Retinal pigment epithelial cell (primary cell): ENCODE data around the gene VASH2.

Experiments
- DNase-seq: peaks from one replicate; pipeline ENCODE4 v3.0.0-alpha.2; 2010; ENCODE audit warnings: low read depth
- H3K4me3 ChIP-seq: 2 replicates; pipeline ENCODE4 v1.5.1; 2011; ENCODE audit warnings: mild to moderate bottlenecking, low read length, control low read depth, moderate library complexity
- TF ChIP-seq, protein P1 (sequence below): conservative IDR thresholded peaks from 2 replicates; pipeline ENCODE4 v1.5.1; 2011; ENCODE audit warnings: low read depth, low read length, control low read depth, inconsistent platforms

The VASH2 gene

DNA sequence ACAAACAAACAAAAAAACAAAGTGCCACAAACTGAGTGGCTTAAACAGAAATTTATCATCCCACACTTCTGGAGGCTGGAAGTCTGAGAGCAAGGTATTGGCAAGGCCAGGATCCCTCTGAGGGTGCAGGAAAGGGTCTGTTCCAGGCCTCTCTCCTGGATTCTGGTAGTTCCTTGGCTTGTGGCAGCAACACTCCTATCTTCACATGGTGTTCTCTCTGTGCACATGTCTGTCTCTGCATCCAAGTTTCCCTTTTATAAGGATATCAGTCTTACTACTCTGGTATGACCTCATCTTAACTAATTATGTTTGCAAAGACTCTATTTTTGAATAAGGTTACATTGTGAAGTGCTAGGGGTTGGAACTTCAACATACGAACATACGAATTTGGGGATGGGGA is 5.3 kb upstream of the VASH2 start:
- H3K4me3 ChIP-seq = no peak overlapping the region
- DNase-seq = no peak
- TF ChIP-seq, protein P1, sequence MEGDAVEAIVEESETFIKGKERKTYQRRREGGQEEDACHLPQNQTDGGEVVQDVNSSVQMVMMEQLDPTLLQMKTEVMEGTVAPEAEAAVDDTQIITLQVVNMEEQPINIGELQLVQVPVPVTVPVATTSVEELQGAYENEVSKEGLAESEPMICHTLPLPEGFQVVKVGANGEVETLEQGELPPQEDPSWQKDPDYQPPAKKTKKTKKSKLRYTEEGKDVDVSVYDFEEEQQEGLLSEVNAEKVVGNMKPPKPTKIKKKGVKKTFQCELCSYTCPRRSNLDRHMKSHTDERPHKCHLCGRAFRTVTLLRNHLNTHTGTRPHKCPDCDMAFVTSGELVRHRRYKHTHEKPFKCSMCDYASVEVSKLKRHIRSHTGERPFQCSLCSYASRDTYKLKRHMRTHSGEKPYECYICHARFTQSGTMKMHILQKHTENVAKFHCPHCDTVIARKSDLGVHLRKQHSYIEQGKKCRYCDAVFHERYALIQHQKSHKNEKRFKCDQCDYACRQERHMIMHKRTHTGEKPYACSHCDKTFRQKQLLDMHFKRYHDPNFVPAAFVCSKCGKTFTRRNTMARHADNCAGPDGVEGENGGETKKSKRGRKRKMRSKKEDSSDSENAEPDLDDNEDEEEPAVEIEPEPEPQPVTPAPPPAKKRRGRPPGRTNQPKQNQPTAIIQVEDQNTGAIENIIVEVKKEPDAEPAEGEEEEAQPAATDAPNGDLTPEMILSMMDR = no peak

GRCh38 chr1:212945463-212946160 is 4.7 kb upstream of the VASH2 start:
- no peak overlapping the region for H3K4me3 ChIP-seq
- DNase-seq = no peak
- TF ChIP-seq, protein P1 = no peak

DNA sequence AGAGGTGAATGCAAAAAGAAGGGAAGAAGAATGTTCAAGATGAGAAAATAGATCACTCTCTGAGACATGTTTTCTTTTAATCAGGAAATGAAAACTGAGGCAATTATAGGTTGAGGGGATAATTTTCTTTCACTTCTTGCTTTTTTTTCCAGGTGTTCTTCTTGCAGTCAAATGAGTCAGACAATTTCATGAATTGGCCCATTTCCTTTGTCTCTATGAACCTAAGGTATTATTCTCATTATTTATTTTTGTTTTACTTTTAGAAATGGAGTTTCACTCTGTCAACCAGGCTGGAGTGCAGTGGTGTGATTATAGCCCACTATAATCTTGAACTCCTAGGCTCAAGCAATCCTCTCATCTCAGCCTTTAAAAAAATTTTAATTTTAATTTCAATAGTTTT is 3.5 kb upstream of the VASH2 start:
- no peak overlapping the region for H3K4me3 ChIP-seq
- TF ChIP-seq, protein P1 = no peak
- DNase-seq = no peak

- TF ChIP-seq, protein P1 = no peak
- DNase-seq = no peak
- H3K4me3 ChIP-seq = peak overlapping the region; percentile 72
Measured at GRCh38 chr1:212949771-212950170, 570 bp upstream of the VASH2 start.

- TF ChIP-seq, protein P1 = no peak
- H3K4me3 ChIP-seq = peak overlapping the region; percentile 72
- DNase-seq = no peak
Measured at GRCh38 chr1:212951126-212951946, 995 bp downstream of the VASH2 start.

- no peak for DNase-seq
Measured at GRCh38 chr1:212951947-212952640, 1.8 kb downstream of the VASH2 start.

More at GRCh38 chr1:212951947-212952640, 1.8 kb downstream of the VASH2 start:
- TF ChIP-seq, protein P1 = no peak
- no peak overlapping the region for H3K4me3 ChIP-seq
